Stimulated activated CD4-positive, alpha-beta T cell treated with anti-CD3 and anti-CD28 coated beads, Interleukin-1b, Interleukin-23, amount 100 ng/mL, for 1 hour (primary cell): ENCODE results near the gene KCTD11.

Source experiments
- DNase-seq, 2 donors: peaks; one replicate each; pipeline ENCODE4 v3.0.0-alpha.2; 2020; ENCODE audit warnings: low read depth in 2 of 2

KCTD11 gene

DNA sequence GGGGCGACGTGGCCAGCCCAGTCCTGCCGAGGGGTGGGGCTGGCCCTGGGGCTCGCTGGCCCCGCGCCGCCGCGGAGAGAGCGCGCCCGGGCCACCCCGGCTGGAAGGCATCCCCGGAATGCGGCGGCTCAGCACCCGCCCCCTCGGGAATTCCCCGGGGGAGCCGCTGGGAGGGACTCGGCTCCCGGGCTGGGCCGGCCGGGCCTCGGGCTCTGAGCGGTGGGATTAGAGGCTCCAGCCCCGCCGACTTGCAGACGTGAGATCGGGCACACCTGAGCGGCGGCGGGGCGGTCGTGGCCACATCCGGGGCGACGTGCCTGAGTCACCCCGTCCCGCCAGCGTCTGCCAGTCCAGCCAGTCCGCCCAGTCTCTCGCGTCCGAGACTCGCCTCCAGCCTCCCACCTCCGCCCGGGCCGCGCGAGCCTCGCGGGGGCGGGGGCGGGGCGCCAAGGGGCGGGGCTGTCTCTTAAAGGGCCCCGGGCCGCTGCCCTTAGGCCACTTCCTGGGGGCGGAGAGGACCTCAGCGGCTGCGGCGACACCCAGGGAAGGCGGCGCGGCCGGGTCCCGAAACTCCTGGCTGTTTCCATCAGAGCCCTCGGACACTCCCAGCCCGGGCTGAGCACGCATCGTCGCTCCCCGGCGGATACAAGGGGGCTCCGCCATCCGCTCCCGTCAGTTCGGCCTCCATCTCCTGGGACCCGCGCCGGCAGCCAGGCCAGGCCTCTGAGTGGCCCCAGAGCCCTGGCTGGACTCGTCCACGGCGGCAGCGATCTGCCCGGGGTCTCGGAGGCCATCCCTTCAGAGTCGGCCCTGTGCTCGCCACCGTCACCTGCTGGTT is at the start of gene KCTD11:
Gene KCTD11, plus strand, starts transcription at position 498 of the 838 bp plus-strand sequence.
- DNase-seq = peak in 1 of 2 donors; percentile 38

GRCh38 chr17:7304179-7304578 is 47.8 kb upstream of the KCTD11 start:
- no peak for DNase-seq

DNA sequence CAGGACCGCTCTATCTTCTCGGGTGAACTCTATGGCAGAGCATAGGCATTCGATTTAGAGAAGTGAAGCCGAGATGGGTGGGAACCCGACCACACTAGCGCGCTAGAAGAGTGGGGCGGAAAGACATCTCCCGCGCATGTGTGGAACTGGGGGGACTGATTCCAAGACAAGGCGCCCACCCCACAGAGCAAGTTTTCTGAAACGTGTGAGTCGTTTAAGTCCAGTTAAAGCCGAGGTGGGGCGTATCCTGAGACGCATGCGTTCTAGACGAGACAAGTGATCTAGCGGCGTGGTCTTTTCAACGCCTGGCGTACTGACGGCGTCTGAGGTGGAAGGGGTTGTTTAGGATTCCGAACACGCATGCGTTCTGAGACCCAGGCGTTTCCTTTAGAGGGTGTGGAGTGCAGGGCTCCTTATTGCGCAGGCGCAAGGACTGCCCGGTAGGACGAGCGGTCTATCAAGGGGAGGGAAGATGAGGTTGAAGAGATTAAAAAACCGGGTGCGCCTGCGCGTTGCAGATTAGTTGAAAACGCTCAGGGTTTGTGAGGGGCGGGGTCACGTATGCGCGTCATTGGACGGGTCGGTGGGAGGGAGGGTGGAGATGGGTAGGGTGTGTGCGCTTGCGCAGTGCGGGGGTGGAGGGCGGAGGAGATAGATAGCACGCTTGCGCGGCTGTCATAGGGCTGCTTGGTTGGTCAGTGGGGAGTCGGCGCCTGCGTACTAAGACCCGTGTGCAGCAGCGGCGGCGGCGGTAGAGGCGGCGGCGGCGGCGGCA is 44.9 kb upstream of the KCTD11 start, which contains the start of gene EIF5A:
Gene EIF5A, plus strand, starts transcription at position 718 of the 775 bp plus-strand sequence. CDS start 2,008 bp downstream, outside the sequence.
- DNase-seq = peak; percentile 100

DNA sequence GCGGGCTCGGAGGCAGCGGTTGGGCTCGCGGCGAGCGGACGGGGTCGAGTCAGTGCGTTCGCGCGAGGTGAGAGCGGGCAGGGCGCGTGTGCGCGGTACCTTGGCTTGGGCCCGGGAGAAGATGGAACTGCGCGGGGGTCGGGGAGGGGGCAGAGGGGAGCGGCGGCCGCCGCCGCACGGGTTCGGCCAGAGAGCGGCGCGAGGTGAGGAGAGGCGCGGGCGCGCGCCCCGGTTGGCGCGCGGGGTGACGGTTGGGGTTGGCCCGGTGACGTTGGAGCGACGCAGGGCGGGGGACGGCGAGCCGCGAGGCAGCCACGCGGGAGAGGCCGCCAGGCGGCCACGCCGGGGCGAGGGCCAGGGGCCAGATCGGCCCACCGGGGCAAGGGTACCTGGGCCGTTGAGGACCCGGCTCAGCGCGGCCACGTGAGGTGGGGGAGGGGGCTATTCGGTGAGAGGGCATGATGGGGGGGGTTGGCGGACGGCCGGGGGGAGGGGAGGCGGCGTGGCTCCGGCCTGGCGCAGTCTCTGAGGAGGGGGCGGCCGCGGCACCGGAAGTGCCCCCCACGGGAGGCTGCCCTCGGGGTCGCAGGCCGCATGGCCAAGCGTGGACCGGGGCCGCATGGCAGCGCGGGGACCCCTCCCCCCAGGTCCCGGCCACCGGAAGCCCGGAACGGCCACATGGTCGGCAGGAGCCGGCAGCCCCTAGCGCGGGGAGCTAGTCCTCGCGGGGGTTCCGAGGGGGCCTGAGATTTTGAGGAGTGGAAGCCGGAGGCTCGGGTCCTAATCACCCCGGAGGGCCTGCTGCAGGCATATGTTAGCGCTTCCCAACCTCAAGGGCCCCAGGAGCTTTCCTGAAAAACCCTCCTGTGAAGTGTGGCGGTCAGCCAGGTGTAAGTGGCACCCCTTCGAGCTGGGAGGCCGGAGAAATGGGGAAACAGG is 44.0 kb upstream of the KCTD11 start:
- no peak for DNase-seq

DNA sequence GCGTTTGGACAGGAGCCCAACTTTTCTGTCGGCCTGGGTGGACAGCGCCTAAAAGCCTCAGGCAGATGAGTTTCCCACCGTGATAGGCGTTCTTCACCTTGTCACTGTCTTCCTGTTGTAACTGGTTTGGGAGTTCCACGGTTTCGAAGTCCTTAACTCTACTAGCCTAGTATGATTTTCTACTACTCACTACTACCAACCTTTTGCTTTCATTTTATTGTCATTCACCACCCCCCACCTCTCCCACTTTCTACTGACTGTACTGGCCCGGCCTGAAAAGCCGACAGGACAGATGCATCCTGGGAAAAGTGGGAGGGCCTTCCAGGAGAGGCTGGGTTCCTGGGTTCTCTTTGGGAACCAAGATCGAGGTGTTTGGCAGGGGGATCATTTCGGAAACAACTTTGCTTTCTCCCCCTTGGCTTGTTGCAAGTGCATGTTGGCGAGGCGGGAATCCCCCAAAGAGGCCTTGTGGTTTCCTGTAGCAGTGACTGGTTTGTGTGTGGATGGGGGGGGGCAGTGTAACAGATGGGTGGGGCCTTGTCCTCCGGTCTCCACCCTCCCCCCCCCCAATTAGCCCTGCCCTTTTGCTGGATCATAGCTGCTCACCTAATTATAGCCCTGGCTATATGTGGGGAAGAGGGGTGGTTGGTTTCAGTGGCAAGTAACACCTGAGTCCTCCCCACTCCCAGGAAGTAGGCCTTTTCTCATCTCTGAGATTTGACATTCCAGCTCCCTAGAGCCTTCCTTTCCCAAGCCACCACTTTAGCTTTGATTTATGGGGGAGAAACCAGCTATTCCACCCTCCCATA is 43.1 kb upstream of the KCTD11 start:
- DNase-seq = peak; percentile 62 to 76

- DNase-seq = no peak
Measured at GRCh38 chr17:7309628-7310027, 42.3 kb upstream of the KCTD11 start.

DNA sequence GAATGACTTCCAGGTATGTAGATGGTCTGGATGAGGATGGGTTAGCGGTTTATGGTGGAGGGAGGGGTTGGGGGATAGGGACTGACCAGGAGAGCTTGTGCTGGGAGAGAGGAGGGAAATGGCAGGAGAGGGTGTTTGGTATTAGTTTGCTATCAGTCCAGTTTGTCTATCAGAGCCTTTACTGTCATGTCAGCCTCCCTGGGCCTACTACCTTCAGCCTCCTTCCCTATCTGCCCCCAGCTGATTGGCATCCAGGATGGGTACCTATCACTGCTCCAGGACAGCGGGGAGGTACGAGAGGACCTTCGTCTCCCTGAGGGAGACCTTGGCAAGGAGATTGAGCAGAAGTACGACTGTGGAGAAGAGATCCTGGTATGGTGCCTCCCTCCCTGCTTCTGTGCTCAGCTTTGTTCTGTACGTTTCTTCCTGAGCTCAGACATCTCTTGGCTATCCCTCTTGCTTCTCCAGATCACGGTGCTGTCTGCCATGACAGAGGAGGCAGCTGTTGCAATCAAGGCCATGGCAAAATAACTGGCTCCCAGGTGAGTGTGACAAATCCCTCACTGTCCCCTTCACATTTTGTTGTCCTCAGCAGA is 40.8 kb upstream of the KCTD11 start:
- DNase-seq = no peak

DNA sequence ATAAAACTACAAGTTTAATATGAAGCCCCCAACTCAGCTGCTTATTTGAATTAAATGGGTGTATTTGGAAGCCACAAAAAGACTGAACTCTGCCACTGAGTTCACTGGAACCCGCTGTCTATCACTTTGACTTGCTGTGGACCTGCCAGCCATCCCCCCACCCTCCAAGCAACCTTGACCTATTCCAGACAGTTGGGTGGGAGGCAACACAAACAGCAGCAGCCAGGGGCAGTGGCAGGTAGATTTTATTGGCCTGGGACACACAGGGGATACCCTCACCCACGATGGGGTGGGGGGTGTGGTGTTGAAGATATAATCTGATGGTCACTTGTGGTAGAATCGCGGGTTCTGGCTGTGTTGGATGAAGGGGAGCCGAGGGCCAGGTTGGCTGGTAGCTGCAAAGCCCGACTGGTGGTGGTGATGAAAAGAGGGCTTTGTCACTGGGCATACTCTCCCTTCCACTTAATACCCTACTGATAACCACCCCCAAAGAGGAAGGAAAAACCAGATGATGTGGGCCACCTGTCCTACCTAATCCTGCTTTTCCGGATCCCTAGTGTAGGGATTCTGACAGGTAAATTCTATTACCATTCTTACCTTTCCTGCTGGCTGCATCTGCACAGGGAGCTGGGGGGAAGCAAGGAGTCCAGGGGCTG is 39.4 kb upstream of the KCTD11 start:
- DNase-seq = no peak

- DNase-seq = no peak
Measured at GRCh38 chr17:7313088-7313889, 38.7 kb upstream of the KCTD11 start.

- no peak for DNase-seq
Measured at GRCh38 chr17:7313890-7314718, 37.9 kb upstream of the KCTD11 start.

DNA sequence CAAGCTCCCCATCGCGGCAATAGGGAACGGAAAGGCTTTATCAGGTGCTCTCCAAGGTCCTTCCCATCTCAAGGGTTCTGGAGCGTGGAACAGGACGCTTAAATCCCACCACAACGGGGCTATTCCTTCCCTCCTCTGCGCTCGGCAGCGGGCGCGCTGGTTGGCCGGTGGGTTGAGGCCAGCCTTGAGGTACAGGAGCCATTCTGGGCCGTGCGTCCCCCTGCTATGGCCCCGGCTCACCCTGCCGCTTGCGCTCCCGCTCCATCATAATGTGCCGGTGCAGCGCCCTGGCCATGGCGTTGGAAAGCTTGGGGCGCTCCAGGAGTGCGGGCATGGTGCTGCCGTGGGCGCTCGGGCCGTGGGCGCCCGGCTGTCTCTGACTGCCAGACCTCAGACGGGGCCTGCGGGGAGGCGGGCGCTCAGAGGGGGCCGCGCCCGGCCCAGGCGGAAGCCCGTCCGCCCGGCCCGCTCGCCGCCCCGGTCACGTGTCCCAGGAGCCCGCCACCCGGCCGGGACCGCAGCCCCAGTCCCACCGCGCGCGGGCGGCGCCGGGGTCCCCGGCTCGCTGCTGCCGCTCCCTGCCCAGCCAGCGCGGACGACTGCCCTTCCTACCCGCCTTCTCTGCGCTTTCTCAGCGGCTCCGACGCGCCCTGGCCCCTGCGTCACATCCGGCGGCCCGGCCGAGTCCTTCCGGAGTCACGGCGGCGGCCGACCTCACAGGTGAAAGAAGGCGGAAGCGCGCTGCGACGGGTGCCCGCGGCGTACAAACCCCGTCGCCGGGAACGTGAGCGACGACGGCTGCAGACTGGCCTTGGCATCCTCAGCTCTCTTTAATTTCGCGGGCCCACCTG is 37.0 kb upstream of the KCTD11 start, which contains the start of gene GPS2:
Gene GPS2, minus strand, starts transcription at position 642 of the 851 bp plus-strand sequence. Its CDS starts 308 bp downstream, at position 334.
- DNase-seq = peak; percentile 70 to 86

DNA sequence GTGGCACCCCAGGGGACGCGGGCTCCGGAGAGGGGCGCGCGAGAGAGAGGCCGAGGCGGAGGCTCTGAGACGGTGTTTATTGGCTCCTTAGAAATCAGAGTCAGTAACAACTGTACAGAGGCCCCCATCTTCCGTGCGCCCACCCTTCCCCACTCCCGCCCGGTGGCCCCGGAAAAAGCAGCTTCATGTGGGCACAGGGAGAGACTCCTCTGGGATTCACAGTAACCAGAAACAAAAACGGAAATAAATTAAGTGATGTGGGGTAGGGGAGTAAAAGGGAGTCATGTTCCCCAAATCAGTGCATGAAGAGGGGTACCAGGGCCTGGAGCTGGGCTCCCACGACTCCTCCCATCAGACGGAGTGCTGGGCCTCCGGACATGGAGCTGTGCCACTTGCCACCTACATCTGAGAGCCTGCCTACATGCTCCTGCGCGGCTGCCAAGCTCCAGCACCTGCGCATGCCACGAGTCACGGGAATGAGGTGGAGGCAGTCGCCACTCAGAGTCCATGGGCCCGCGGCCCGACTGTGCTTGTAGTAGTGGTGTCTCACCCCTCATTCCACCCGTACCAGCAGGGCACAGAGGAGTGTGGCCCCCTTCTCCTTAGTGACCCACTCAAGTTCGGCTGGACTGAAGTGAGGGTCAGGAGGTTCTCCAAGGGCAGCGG is 36.3 kb upstream of the KCTD11 start:
- no peak for DNase-seq

- DNase-seq = no peak
Measured at GRCh38 chr17:7317161-7317803, 34.7 kb upstream of the KCTD11 start.

DNA sequence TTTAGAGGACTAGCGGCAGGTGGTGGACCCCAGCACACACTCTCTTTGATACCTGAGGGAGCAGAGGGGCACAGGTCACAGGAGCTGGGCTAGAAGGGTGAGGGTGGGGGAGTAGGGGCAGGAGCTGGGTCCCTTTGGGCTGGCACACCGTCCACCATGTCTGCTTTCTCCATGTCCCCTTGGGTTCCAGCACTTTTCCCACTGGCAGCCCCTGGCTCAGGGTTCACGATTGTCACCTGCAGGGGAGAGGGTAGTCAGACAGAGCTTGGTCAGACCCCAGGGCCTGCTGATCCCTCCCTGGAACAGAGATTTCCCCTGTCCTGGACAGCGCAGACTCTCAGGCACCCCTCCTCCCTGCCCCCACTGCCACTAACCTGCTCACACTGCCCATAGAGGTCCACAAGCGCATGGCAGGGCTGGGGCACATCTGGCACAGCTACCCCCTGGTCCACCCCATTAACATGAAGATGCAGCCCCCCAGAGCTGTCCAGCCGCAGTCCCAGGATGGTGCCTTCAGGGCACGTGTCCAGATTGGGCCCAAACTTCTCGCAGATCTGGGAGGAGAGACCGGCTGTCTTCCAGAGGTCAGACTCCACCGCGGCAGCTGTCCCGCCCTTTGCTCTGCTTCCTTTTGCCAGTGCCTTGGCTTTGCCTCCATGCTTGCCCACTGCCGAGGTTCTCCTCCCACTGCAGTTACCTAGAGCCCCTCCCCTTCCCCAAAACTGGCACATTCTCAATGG is 33.7 kb upstream of the KCTD11 start:
- no peak for DNase-seq

- DNase-seq = no peak
Measured at GRCh38 chr17:7321466-7321865, 30.5 kb upstream of the KCTD11 start.
